MV-4-11 (cell line): Measurements from ENCODE around the gene RGS7.

ENCODE experiments used
- DNase-seq: peaks from one replicate; lab custom pipeline; 2025; lab: John Stamatoyannopoulos, UW

The RGS7 gene

GRCh38 chr1:241079459-241079858 lies 277.5 kb downstream of the RGS7 start:
- no peak for DNase-seq

- no peak for DNase-seq
Observed at GRCh38 chr1:241079047-241079446, 278.0 kb downstream of the RGS7 start.

GRCh38 chr1:241077386-241078147 lies 279.4 kb downstream of the RGS7 start:
- DNase-seq, result no peak

- DNase-seq, result no peak
Observed at GRCh38 chr1:241074507-241074906, 282.5 kb downstream of the RGS7 start.

GRCh38 chr1:241068359-241068758 lies 288.6 kb downstream of the RGS7 start:
- DNase-seq, result no peak

GRCh38 chr1:241063276-241063675 lies 293.7 kb downstream of the RGS7 start:
- DNase-seq, result no peak

GRCh38 chr1:241061062-241061461 lies 295.9 kb downstream of the RGS7 start:
- no peak for DNase-seq

- no peak for DNase-seq
Observed at GRCh38 chr1:241048622-241049021, 308.4 kb downstream of the RGS7 start.

GRCh38 chr1:241045659-241046058 lies 311.3 kb downstream of the RGS7 start:
- DNase-seq, result no peak

GRCh38 chr1:241034203-241034936 lies 322.6 kb downstream of the RGS7 start:
- DNase-seq, result no peak

GRCh38 chr1:241024834-241025233 lies 332.2 kb downstream of the RGS7 start:
- DNase-seq, result no peak

- no peak for DNase-seq
Observed at GRCh38 chr1:241022366-241022765, 334.6 kb downstream of the RGS7 start.

- DNase-seq, result no peak
Observed at GRCh38 chr1:241020851-241021697, 335.9 kb downstream of the RGS7 start.

GRCh38 chr1:241012708-241013340 lies 344.2 kb downstream of the RGS7 start:
- DNase-seq, result no peak

GRCh38 chr1:241007668-241008067 lies 349.3 kb downstream of the RGS7 start:
- no peak for DNase-seq

- no peak for DNase-seq
Observed at GRCh38 chr1:240999826-241000225, 357.2 kb downstream of the RGS7 start.

- DNase-seq, result no peak
Observed at GRCh38 chr1:240998441-240999015, 358.5 kb downstream of the RGS7 start.

GRCh38 chr1:240998024-240998423 lies 359.0 kb downstream of the RGS7 start:
- no peak for DNase-seq

- no peak for DNase-seq
Observed at GRCh38 chr1:240993004-240993403, 364.0 kb downstream of the RGS7 start.

GRCh38 chr1:240991230-240991629 lies 365.8 kb downstream of the RGS7 start:
- DNase-seq, result no peak

GRCh38 chr1:240987928-240988327 lies 369.1 kb downstream of the RGS7 start:
- no peak for DNase-seq

- DNase-seq, result no peak
Observed at GRCh38 chr1:240985081-240985480, 371.9 kb downstream of the RGS7 start.
